Caki2 (cell line): Measurements from ENCODE around the gene PPP2R2C. TPM values are rescaled to one million over a fixed set of nuclear protein-coding genes. Genes with fewer than 3 reads are reported as not detected.

Experiments
- DNase-seq: peaks from one replicate; pipeline ENCODE4 v3.0.0-alpha.2; 2015; ENCODE audit warnings: low read depth
- in situ Hi-C: cut with HindIII; loops from 2 replicates; pipeline ENCODE4 v1.10.0; 2016; ENCODE audit warnings: low sequenced_read_pairs, low pct_unique_long_range_greater_than_20kb, mixed read lengths
- total RNA-seq: library from RNA; depleted of rRNA; stranded (reverse); fragments of >200 nt; shearing (Covaris generic); gene quantifications from 2 replicates; pipeline ENCODE4 v1.2.3, GENCODE V29; 2014; ENCODE audit warnings: low replicate concordance

Gene PPP2R2C
- total RNA-seq, 1 experiment from 2014 or later, result 51.9 TPM

- no peak for DNase-seq
- in situ Hi-C loops, result no loop called here
These were observed 122.4 kb downstream of the PPP2R2C start for GRCh38 chr4:6349896-6350603.

- no peak for DNase-seq
- in situ Hi-C loops, result no loop called here
These were observed 124.0 kb downstream of the PPP2R2C start for GRCh38 chr4:6348408-6348807.

GRCh38 chr4:6347511-6348045 is 124.8 kb downstream of the PPP2R2C start:
- DNase-seq, result no peak
- in situ Hi-C loops, result no loop called here

- in situ Hi-C loops, result no loop called here
- no peak for DNase-seq
These were observed 125.9 kb downstream of the PPP2R2C start for GRCh38 chr4:6346373-6347110.

- no peak for DNase-seq
- in situ Hi-C loops, result no loop called here
These were observed 126.5 kb downstream of the PPP2R2C start for GRCh38 chr4:6345866-6346265.

- in situ Hi-C loops, result no loop called here
- DNase-seq, result no peak
These were observed 127.2 kb downstream of the PPP2R2C start for GRCh38 chr4:6345096-6345830.

- in situ Hi-C loops, result no loop called here
- peak; percentile 89 for DNase-seq
These were observed 128.4 kb downstream of the PPP2R2C start for GRCh38 chr4:6343939-6344408.

- in situ Hi-C loops, result no loop called here
- no peak for DNase-seq
These were observed 129.7 kb downstream of the PPP2R2C start for GRCh38 chr4:6342530-6343293.

GRCh38 chr4:6341696-6342095 is 130.7 kb downstream of the PPP2R2C start:
- in situ Hi-C loops, result no loop called here
- DNase-seq, result no peak

- in situ Hi-C loops, result no loop called here
These were observed 131.9 kb downstream of the PPP2R2C start for GRCh38 chr4:6340446-6341015.

GRCh38 chr4:6339818-6340445 is 132.5 kb downstream of the PPP2R2C start:
- DNase-seq, result no peak
- in situ Hi-C loops, result no loop called here

More at GRCh38 chr4:6340446-6341015, 131.9 kb downstream of the PPP2R2C start:
- no peak for DNase-seq

GRCh38 chr4:6338951-6339817 is 133.2 kb downstream of the PPP2R2C start:
- no peak for DNase-seq
- in situ Hi-C loops, result no loop called here

- in situ Hi-C loops, result no loop called here
- DNase-seq, result no peak
These were observed 134.1 kb downstream of the PPP2R2C start for GRCh38 chr4:6338175-6338950.

GRCh38 chr4:6337331-6337935 is 135.0 kb downstream of the PPP2R2C start:
- DNase-seq, result no peak
- in situ Hi-C loops, result no loop called here

GRCh38 chr4:6336166-6336565 is 136.2 kb downstream of the PPP2R2C start:
- in situ Hi-C loops, result no loop called here
- DNase-seq, result no peak
